GM19193 (cell line): ENCODE data around the gene ZNF552.
A peak's percentile ranks its signal among the peaks of the same experiment; 100 is the strongest.

Experiments used
- POLR2A ChIP-seq: IDR thresholded peaks from 4 replicates; pipeline ENCODE4 v1.6.1; 2011; ENCODE audit not compliant: insufficient read depth, insufficient read length; ENCODE audit errors: extremely low read depth

The ZNF552 gene

DNA sequence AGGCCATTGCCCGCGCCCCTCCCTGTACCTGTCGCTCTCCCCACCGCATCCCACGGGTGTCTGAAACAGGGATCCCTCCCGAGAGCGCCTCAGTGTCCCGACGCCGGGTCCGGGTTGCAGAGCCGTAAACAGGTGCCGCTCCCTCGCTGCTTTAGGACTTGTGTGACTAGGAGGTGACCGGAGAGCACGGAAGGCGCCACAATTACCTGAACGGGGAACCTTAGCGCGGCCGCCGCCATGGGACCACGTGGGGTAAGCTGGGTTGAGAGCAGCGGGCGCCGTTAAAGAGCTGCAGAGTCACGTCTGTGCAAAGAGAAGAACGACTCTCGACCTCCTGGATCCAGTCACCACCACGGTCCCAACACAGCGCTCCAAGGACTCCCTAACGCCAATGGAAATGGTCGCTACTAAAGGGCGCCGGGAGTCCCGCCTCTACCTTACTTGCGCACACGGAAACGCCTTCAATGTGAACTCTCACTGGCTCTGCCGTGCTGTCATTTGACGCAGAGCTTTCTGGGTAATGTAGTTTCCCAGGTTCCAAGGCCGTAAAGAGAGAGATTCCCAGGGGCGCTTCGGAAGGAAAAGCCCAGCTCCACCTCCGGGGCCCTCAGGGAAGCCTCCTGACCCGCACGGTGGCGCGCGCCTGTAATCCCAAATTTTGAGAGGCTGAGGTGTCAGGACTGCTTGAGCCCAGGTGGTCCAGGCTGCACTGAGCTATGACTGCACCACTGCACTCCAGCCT lies at the start of gene ZNF552:
ZNF552 (minus strand) TSS at position 409 of the 742 bp plus-strand sequence; CDS start at position 239, 170 bp downstream.
- TF ChIP-seq POLR2A = peak; percentile 82

DNA sequence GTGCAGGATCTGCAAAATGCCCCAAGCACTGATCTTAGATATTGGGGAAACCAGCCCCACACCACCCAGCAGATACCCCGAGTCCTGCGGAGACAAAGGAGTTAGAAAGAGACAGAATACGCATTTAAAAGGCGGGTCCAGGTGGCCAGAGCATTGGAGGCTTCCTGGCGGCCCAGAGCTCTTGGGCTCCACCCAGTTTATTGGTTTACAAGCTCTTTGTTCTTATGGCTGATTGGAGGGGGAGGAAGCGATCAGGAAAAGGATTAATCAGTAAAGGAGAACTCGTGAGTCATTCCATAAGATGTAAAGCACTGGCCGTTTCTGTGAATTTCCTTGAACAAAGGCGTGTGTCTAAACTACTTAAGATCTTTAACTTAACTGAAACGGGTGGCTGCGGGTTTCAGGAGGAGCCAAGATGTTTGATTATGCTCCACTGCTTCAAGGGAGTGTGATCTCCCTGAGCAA lies 35.9 kb upstream of the ZNF552 start:
- no peak for TF ChIP-seq POLR2A

DNA sequence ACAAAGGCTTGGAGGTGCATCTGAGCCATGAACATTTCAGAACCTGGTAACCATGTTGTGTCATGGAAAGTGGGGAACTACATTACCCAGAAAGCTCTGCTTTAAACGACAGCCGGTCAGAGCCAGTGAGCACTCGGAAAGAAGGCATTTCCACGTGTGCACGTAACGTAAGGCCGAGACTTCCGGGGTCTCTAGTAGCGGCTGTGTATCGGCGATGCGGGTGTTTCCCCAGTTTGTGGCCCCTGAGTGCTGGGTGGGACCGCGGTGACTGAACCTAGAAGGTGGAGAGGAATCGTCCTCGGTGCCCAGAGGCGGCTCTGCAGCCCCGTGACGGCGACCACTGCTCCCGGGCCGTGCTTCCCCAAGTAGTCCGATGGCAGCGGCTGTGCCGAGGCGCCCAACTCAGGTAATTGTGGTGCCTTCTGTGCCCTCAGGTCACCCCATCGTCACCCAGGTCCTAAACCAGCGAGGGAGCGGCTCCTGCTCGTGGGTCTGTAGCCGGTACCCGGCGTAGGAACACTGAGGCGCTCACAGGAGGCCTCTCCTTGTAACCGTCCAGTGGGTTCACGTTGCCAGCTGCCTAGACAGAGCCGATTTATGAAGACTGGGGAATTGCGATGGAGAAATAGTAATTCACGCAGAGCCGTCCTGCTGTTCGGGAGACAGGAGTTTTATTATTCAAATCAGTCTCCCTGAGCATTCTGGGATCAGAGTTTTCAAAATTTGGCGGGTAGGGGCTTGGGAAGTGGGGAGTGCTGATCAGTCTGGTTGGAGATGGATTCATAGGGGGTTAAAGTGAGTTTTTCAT lies 35.2 kb upstream of the ZNF552 start, which contains the start of gene ZNF587:
ZNF587 (plus strand) TSS at position 194 of the 808 bp plus-strand sequence; CDS start at position 374, 180 bp downstream.
- TF ChIP-seq POLR2A = peak; percentile 68

DNA sequence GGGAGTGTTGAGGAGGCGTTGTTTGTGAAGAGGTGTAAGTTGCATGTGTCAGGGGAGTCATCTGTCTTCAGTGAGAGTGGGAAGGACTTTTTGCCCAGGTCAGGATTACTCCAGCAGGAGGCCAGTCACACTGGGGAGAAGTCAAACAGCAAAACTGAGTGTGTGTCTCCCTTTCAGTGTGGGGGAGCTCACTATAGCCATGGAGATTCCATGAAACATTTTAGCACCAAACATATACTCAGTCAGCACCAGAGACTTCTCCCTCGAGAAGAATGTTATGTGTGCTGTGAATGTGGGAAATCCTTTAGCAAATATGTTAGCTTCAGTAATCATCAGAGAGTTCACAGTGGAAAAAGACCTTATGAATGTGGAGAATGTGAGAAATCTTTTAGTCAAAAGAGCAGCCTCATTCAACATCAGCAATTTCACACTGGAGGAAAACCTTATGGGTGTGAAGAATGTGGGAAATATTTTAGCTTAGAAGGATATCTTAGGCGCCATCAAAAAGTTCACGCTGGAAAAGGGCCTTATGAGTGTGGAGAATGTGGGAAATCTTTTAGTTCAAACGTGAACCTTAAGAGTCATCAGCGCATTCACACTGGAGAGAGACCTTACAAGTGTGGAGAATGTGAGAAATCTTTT lies 26.5 kb upstream of the ZNF552 start:
- TF ChIP-seq POLR2A = no peak

DNA sequence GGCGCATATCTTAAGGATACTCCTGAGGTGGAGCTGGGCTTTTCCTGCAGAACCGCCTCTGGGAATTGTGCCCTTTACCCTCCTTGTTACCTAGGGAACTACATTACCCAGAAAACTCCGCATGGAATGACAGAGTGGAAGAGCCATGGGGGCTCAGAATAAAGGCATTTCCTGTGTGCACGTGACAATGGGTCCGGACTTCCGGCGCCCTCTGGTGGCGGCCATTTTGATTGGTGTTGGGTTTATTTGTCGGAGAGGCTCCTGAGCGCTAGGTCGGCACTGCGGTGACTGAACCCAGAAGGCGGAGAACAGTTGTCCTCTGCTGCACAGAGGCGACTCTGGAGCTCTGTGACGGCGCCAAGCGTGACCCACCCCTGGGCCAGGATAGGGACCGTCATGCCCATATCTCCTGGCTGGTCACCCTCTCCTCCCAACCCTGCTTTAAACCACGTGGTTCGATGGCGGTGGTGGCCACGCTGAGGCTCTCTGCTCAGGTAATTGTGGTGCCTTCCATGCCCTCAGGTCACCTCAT lies 15.4 kb upstream of the ZNF552 start, which contains the start of gene ZNF587B:
ZNF587B (plus strand) TSS at position 229 of the 532 bp plus-strand sequence; CDS start at position 459, 230 bp downstream.
- no peak for TF ChIP-seq POLR2A

DNA sequence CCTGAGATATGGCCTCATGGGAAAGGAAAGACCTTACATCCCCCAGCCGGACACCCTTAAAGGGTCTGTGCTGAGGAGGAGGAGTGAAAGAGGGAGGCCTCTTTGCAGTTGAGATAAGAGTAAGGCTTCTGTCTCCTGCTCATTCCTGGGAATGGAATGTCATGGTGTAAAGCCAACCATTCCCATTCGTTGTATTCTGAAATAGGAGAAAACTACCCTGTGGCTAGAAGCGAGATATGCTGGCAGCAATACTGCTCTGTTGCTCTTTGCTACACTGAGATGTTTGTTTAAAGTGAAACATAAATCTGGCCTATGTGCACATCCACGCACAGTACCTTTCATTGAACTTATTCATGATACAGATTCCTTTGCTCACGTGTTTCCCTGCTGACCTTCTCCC lies 14.6 kb upstream of the ZNF552 start:
- no peak for TF ChIP-seq POLR2A

DNA sequence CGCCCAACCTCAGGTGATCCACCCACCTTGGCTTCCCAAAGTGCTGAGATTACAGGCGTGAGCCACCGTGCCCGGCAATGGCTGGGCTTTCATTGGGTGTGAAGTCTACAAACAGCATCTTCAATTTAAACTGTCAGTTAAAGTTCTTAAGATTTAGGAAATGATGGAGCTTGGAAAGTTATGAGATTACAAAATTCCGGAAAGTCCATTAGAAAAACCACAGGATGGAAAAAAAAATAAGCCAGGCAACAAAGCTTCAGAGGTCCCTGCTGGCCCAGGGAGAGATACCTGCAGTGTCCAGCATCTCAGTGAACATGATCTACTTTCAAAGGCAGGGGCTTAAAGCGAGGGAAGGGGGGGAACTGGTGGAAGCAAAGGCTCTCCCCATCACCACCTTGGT lies 10.8 kb upstream of the ZNF552 start:
- TF ChIP-seq POLR2A = no peak

DNA sequence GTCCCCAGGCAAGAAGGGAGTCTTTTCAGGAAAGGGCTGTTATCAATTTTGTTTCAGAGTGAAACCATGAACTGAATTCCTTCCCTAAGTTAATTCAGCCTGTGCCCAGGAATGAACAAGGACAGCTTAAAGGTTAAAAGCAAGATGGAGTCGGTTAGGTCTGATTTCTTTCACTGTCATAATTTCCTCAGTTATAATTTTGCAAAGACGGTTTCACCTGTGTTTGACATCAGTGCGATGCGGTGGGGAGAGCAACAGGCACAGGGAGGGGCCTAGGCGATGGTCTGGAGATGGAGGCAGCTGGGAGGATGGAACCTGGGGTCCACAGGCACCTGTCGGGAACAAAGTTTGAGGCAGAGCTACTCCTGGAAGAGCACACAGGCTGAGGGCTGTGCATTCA lies 5.9 kb upstream of the ZNF552 start:
- no peak for TF ChIP-seq POLR2A

DNA sequence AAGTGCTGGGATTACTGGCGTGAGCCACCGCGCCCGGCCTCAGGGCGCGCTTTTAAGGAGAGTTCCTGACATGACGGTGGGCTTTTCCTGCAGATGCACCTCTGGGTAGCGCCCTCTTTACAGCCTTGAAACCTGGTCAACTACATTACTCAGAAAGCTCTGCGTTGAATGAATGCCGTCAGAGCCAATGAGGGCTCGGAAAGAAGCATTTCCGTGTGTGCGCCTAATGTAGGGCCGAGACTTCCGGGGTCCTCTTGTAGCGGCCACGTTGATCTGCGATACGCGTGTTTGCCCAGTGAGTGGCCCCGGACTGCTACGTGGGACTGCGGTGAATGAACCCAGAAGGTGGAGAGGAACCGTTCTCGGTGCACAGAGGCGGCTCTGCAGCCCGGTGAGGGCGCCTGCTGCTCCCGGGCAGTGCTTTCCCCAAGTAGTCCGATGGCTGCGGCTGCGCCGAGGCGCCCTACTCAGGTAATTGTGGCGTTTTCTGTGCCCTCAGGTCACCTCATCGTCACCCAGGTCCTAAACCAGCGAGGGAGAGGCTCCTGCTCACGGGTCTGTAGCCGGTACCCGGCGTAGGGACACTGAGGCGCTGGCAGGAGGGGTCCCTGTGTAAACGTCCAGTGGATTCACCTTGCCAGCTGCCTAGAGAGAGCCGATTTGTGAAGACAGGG lies 4.9 kb upstream of the ZNF552 start:
- peak; percentile 79 for TF ChIP-seq POLR2A

DNA sequence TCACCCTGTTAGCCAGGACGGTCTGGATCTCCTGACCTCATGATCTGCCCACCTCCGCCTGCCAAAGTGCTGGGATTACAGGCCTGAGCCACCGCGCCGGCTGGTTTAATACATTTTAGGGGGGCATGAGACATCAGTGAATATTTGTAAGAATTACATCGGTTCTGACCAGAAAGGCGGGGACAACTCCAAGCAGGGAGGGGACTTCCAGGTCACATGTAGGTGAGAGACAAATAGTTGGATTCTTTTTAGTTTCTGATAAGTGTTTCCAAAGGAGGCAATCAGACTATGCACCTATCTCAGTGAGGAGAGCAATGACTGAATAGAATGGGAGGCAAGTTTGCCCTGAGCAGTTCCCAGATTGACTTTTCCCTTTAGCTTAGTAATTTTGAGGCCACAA lies 3.7 kb upstream of the ZNF552 start:
- no peak for TF ChIP-seq POLR2A

DNA sequence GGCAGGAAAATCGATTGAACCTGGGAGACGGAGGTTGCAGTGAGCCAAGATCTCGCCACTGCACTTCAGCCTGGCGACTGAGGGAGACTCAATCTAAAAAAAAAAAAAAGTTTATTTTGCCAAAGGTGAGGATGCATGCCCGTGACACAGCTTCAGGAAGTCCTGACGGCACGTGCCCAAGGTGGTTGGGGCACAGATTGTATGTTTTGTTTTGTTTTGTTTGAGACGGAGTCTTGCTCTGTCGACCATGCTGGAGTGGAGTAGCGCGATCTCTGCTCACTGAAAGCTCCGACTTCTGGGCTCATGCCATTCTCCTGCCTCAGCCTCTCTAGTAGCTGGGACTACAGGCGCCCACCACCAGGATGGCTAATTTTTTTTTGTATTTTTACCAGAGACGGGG lies 3.3 kb upstream of the ZNF552 start:
- no peak for TF ChIP-seq POLR2A

DNA sequence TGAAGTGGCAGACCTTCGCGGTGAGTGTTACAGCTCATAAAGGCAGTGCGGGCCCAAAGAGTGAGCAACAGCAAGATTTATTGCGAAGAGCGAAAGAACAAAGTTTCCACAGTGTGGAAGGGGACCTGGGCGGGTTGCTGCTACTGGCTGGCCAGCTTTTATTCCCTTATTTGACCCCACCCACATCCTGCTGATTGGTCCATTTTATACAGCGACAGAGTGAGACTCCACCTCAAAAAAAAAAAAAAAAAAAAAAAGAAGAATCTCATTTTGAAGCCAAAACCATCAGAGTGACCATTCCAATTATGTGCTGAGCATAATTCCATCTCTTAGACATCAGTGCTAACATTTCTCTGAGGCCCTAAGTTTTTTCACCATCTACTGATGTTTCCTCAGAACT lies 1.9 kb upstream of the ZNF552 start:
- TF ChIP-seq POLR2A = no peak

DNA sequence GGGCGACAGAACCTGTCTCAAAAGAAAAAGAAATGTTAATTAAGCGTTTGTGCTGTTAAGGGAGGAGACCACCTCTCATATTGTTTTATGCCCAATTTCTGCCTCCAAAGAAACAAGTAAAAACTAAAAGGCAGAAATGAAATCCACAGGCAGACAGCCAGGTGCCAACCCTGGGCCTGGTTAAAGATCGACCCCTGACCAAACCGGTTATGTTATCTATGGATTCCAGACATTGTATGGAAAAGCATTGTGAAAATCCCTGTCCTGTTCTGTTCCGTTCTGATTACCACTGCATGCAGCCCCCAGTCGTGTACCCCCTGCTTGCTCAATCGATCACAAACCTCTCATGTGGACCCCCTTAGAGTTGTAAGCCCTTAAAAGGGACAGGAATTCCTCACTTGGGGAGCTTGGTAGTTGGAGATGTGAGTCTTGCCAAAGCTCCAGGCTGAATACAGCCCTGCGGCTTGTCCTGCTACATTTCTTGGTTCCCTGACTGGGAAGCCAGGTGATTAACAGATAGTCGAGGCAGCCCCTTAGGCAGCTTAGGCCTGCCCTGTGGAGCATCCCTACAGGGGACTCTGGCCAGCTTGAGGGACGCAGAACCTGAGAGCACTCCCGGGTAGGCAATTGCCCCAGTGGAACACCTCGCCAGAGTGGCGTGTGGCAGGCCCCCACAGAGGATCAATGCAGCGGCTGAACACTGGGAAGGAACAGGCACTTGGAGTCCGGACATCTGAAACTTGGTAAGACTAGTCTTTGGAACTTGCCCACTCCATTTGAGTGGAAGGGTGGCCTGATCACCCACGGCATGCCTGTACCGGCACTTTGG lies 748 bp upstream of the ZNF552 start:
- no peak for TF ChIP-seq POLR2A
